Measurements from ENCODE around the gene KIF5C.
A peak's percentile ranks its signal among the peaks of the same experiment; 100 is the strongest.

KIF5C gene

GRCh38 chr2:148998165-148998830, 123.3 kb downstream of the KIF5C start:
- DNase-seq, result no peak

DNA sequence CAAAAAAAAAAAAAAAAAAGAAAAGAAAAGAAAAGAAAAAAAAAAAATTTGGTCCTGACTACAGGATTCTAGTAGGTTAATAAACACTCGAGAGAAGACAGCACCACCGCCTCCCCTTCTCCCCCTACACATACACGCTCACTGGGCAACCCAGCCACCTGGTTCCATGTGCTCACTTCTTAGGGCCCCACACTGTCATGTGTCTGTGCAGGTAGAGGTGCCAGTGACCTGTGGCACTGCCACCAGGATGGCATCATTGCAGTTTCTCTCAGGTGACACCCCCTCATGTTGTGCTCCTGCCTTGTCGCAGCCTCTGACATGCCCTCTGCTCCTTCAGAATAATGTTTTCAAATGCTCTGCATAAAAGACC, 123.8 kb downstream of the KIF5C start:
- no peak for DNase-seq

GRCh38 chr2:148999451-148999921, 124.5 kb downstream of the KIF5C start:
- DNase-seq, result no peak

- no peak for DNase-seq
Measured at GRCh38 chr2:149000158-149000938, 125.3 kb downstream of the KIF5C start.

GRCh38 chr2:149001496-149001895, 126.5 kb downstream of the KIF5C start:
- no peak for DNase-seq

GRCh38 chr2:149002378-149002890, 127.4 kb downstream of the KIF5C start:
- no peak for DNase-seq

DNA sequence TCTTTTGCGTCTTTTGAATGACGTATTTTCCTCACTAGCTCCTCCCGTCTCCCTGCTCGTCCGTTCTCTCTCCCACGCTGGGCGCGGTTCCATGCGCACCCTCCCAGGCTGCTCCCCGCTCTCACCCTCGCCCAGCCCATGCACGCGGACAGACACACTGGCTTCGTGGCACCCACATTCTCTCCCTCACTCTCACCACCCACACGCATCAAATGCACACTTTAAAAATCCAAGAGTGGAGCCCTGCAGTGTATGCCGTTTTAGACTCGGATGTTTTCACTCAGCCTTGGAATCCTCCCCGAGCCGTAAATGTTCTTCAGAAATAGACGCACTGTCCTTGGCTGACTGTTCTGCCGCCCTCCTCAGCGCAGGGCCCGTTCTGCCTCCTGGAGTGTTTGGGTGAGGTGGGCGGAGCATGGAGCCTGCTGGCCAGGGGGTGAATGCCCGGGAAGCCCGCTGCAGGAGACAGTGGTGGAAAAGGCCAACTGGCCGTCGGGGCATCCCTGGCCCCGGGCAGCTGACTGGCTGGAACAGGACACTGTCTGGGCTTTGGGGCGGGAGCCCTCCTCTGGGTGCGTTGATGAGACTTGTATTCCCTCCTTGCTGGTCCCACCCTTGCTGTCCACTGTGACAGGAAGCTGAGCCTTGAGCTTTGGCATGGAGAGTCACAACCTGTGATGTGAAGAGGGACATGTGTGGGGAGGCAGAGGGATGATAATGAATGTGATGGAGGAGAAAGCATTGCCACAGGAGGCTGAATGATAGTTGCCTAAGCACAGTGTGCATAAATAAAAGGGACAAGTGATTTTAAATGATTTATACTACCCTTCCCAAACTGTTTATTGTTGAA, 128.1 kb downstream of the KIF5C start:
- no peak for DNase-seq

GRCh38 chr2:149004836-149005235, 129.8 kb downstream of the KIF5C start:
- no peak for DNase-seq

DNA sequence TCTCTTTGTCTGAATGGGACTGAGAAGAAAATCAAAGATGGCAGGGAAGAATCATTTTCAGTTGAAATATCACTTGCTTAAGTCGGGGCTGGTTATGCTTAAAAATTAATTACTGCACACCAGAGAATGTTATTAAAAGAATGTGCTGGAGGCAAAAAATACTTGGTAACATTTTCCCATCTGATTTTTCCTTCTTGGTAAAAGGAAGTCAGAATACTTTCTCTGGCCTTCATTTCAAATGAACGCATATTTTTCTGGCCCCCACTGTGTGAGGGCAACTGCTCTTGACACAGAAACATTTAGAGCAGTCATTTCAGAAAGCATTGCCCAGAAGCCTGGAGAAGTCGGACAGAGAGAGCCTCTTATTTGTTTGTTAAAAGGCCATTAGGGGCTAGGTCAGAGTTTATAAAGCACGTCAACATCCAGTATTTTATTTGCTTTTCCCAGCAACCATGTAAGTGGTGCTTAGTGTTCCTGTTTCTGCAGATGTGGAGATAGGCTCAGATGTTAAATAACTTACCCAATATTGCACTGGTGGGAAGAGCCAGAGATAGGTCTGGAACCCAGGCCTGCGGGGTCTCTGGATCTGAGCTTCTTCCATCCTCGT, 130.5 kb downstream of the KIF5C start:
- no peak for DNase-seq

DNA sequence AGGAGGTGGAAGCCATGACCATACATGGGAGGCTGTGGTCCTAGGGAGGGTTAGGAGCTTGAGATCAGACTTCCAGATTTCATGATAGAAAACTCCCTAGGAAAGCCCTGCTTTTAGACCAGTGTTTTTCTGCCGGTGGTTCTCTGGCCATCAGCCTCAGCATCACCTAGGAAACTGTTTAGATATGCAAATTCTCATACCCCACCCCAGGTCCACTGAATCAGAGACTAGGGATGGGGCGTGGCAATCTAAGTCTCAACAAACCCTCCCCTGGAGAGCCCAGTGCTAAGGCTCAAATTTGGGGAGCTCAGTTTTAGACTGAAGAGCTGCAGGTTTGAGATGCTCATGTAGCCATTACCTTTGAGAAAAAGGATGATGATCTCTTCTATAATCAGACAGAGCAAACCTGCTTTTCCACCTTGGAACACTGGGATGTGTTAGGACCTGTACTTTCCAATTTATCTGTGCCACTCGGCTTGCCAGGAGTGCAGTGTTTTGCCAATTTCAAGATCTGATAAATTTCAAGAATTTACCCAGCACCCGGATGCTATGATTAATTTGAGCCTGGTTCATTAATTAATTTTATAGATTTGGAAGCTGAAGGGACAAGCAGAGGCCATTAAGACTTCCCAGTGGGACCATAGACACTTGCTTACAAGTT, 132.0 kb downstream of the KIF5C start:
- DNase-seq, result no peak

DNA sequence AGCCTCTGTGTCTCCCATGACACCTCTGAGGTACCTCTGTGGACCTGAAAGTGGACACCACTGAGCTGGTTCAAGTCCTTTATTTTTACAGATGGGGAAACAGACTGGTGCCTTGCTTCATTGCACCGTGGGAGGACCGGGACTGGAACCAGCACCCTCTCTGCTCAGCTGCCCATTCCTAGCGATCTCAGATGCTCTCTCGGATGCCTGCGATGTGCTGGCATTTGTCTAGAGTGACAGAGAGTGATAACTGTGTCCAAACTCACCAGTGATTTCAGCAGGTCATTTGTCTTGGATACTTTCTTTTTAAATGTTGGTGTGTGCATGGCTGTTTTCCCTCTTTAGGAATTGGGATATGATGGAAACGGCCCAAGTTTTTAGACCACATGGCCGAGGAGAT, 133.4 kb downstream of the KIF5C start:
- DNase-seq, result no peak

- no peak for DNase-seq
Measured at GRCh38 chr2:149009576-149010461, 134.8 kb downstream of the KIF5C start.

- no peak for DNase-seq
Measured at GRCh38 chr2:149012545-149012944, 137.5 kb downstream of the KIF5C start.

DNA sequence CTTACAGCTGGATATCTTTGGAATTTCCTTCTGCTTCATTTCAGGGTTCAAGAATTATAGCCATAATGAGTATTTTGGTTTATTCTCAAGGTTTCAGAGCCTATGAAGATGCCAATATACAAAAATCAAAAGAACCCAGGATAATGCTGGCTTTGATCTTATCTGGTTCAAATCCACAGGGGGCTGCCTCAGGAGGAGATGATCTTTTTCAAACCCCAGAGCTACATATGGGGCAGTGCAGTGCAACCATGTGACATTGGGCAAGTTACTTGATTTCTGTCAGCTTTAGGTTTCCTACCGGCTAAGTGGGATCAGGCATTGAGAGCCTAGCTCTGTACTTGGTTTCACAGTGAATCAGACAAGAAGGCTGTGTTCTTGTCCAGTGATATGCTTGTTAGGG, 140.5 kb downstream of the KIF5C start:
- DNase-seq, result no peak

- DNase-seq, result no peak
Measured at GRCh38 chr2:149015926-149016563, 141.0 kb downstream of the KIF5C start.

DNA sequence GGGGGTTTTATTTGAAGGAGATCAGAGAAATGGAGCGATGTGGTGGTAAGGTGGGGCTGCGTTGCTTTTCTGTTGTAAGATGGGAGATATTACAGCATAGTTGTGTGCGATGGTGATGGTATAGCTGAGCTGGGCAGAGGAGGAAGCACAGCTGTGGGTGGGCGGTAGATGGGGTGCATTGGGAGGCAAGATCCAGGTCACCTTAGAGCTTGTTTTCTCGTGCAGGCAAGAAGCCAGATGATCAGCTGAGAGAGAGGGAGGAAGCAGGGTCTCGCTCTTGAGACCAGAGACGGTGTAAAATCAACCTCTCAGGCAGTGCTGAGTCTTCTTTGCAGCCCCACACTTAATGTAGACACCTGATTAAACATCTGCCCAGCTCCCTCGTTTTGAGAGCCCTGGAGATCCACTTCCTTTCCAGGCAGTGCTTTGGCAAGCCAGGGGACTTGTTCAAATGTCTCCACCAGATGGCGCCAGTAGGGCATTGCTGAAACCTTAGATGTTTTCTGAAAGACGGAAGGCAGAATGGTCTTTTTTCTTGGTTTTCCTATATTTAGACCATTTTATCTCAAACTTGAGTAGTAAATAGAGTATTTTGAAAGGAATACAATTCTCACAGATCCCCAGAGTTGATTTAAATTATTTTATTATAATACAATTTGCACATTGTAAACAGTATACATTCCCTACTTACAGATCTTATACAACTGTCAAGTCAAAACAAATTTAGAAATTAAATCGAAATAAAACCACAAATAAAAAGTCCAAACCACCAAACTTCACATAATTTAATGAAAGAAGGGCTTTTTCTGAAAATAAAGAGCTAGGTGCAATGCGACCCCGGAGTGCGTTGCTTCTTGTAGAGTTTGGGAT, 142.3 kb downstream of the KIF5C start:
- DNase-seq, result peak; percentile 48

- DNase-seq, result no peak
Measured at GRCh38 chr2:149018981-149019380, 144.0 kb downstream of the KIF5C start.

DNA sequence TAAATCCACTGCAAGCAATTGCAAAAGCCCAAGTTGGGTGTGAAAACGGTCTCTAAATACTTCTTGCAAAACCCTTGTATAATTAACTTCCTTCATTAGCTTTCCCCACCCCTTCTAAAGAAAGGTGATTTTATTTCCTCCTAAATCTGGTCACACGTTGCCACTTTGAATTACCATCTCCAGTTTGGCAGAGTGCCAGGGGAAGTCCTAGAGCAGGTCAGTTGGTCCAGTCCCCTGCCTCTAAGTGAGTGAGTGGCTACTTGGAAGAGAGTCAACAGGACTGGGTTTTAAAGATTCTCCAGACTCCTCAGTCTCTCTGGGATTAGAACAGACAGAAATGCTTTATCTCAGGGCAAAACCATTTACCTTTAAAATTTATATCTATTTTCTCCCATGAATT, 144.7 kb downstream of the KIF5C start:
- no peak for DNase-seq

DNA sequence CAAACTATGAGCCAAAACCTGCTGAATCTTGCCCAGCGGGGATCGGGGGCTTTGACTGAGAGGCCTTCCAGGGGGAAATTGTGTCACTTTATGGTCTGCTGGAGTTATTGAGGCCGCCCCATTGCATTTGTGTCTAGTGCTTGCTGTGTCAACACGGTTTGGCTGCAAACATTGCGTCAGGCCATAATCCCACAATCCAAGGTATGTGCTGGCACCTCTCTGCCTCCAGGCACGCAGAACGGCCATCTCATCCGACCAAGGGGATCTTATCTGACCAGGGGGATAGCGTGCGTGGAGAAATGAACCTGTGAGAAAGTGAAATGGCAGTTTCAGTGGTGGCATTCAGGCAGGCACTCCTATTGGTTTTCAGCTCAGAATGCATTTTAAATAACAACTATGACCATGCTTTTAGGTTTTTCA, 145.4 kb downstream of the KIF5C start:
- no peak for DNase-seq

GRCh38 chr2:149021271-149021719, 146.3 kb downstream of the KIF5C start:
- no peak for DNase-seq
